GM12878 (cell line): ENCODE data around the gene TMEM229B. TPM values are rescaled to one million over a fixed set of nuclear protein-coding genes. Genes with fewer than 3 reads are reported as not detected.

Source experiments
- ATAC-seq: fragments of 200-7000 bp; cut with Tn5 transposase; 3 replicates; pipeline ENCODE4 v1.9.1; 2020; ENCODE audit warnings: mild to moderate bottlenecking, moderate library complexity
- BruUV-seq: library from RNA; stranded (reverse); fragments of 400-500 nt; replicated peaks from 2 replicates; lab custom pipeline; 2021; lab: Mats Ljungman, UMichigan
- CTCF ChIA-PET: fragments of 300-600 bp; sonication (Branson Sonifier 250); formaldehyde crosslinking; extraction: SDS; loops from one replicate; lab custom pipeline; 2021; ENCODE audit warnings: inconsistent platforms; lab: Yijun Ruan, JAX
- POLR2A ChIA-PET: fragments of 350-600 bp; formaldehyde crosslinking; extraction: SDS; loops from one replicate; lab custom pipeline; 2021; ENCODE audit warnings: inconsistent platforms; lab: Charles Lee
- RAD21 ChIA-PET: fragments of 300-600 bp; sonication (Branson Sonifier 250); formaldehyde crosslinking; loops from one replicate; lab custom pipeline; 2023; ENCODE audit warnings: antibody characterized with exemption; ENCODE audit not compliant: unreplicated experiment; lab: Charles Lee
- SMC1A ChIA-PET: fragments of 300-600 bp; sonication (Branson Sonifier 250); formaldehyde crosslinking; loops from one replicate; lab custom pipeline; 2023; ENCODE audit not compliant: unreplicated experiment, uncharacterized antibody; lab: Charles Lee
- DNase-seq: peaks from one replicate; pipeline ENCODE4 v3.0.0-alpha.2; 2011; ENCODE audit warnings: low read depth, low spot score
- FAIRE-seq: peaks from 3 replicates; lab custom pipeline; 2011; peaks lifted over from hg19 to GRCh38; lab: Jason Lieb, UNC
- H2AFZ ChIP-seq: 2 replicates; pipeline ENCODE4 v1.6.0; 2011; ENCODE audit warnings: low read depth, low read length, control low read depth; ENCODE audit not compliant: control insufficient read depth
- H3K27ac ChIP-seq: 2 replicates; pipeline ENCODE4 v1.5.1; 2011; ENCODE audit warnings: control low read depth; ENCODE audit not compliant: control insufficient read depth, insufficient read depth
- H3K27me3 ChIP-seq, 2 experiments: replicated peaks in 1 of 2; 2 replicates each; pipeline versions ENCODE4 v1.6.0 to v1.6.1; 2011; ENCODE audit warnings: low read length in 1 of 2; ENCODE audit not compliant: control insufficient read depth in 2 of 2, insufficient read depth in 2 of 2
- H3K36me3 ChIP-seq, 2 experiments: 2 replicates each; pipeline ENCODE4 v1.5.1; 2011; ENCODE audit warnings: low read length in 1 of 2; ENCODE audit not compliant: control insufficient read depth in 2 of 2, insufficient read depth in 2 of 2
- H3K4me1 ChIP-seq: 2 replicates; pipeline ENCODE4 v1.6.1; 2011; ENCODE audit warnings: mild to moderate bottlenecking, low read length, moderate library complexity, mixed read lengths; ENCODE audit not compliant: control insufficient read depth, insufficient read depth
- H3K4me2 ChIP-seq: 2 replicates; pipeline ENCODE4 v1.6.0; 2011; ENCODE audit warnings: control low read depth; ENCODE audit not compliant: control insufficient read depth, insufficient read depth
- H3K4me3 ChIP-seq: fragments of 200-600 bp; sonication (generic); 2 replicates; pipeline ENCODE4 v1.5.1; 2016
- H3K79me2 ChIP-seq: 2 replicates; pipeline ENCODE4 v1.6.0; 2011; ENCODE audit warnings: low read length; ENCODE audit not compliant: control insufficient read depth, insufficient read depth
- H3K9ac ChIP-seq: 2 replicates; pipeline ENCODE4 v1.8.0; 2011; ENCODE audit warnings: low read length, control low read depth, mixed read lengths; ENCODE audit not compliant: control insufficient read depth, insufficient read depth
- H3K9me3 ChIP-seq: replicated peaks from 3 replicates; pipeline ENCODE4 v1.5.1; 2011; ENCODE audit warnings: mild to moderate bottlenecking, low read length; ENCODE audit not compliant: control insufficient read depth, insufficient read depth
- H4K20me1 ChIP-seq: 2 replicates; pipeline ENCODE4 v1.6.0; 2011; ENCODE audit not compliant: control insufficient read depth, insufficient read depth
- ATF7 ChIP-seq: fragments of 450-650 bp; IDR thresholded peaks from 2 replicates; pipeline ENCODE4 v1.6.1; 2016; ENCODE audit warnings: low read depth, mild to moderate bottlenecking
- CBX5 ChIP-seq: sonication (generic); IDR thresholded peaks from 2 replicates; pipeline ENCODE4 v1.6.1; 2016; ENCODE audit warnings: low read depth, moderate library complexity, mild to moderate bottlenecking, inconsistent platforms
- EP300 ChIP-seq, 2 experiments: fragments of 150-350 bp in 1 of 2; IDR thresholded peaks; 2 replicates each; pipeline ENCODE4 v1.6.1; 2011 to 2012; ENCODE audit warnings: low read depth in 2 of 2, low read length in 2 of 2, borderline replicate concordance in 1 of 2, improper control_type of control experiment in 1 of 2, inconsistent platforms in 1 of 2; ENCODE audit not compliant: control insufficient read depth in 1 of 2
- IKZF2 ChIP-seq, 2 experiments: fragments of 450-650 bp; IDR thresholded peaks; 2 replicates each; pipeline ENCODE4 v1.6.1; 2017; ENCODE audit warnings: mild to moderate bottlenecking in 2 of 2, moderate library complexity in 2 of 2
- IRF4 ChIP-seq: IDR thresholded peaks from 2 replicates; pipeline ENCODE4 v1.6.1; 2011; ENCODE audit warnings: low read depth, low read length
- POLR2AphosphoS5 ChIP-seq: IDR thresholded peaks from 2 replicates; pipeline ENCODE4 v1.6.1; 2011; ENCODE audit warnings: mild to moderate bottlenecking, low read length, inconsistent platforms
- RUNX3 ChIP-seq: IDR thresholded peaks from 2 replicates; pipeline ENCODE4 v1.6.1; 2012; ENCODE audit warnings: low read length, inconsistent platforms
- SPI1 ChIP-seq: IDR thresholded peaks from 2 replicates; pipeline ENCODE4 v1.6.1; 2011; ENCODE audit warnings: low read depth, mild to moderate bottlenecking, low read length, moderate library complexity, borderline replicate concordance; ENCODE audit not compliant: insufficient read depth
- WGBS: methylation state at CpG from one replicate; pipeline ENCODE4 v1.1.6; 2016; ENCODE audit warnings: low lambda C conversion rate; ENCODE audit not compliant: insufficient replicate concordance, insufficient coverage; ENCODE audit errors: missing lambda C conversion rate; 5-methylcytosine and 5-hydroxymethylcytosine counted together
- in situ Hi-C: fragments of 300-500 bp; cut with MboI; formaldehyde crosslinking; loops from 9 replicates; pipeline ENCODE4 v1.14.3; 2018; ENCODE audit warnings: mixed read lengths
- intact Hi-C: fragments of 100-400 bp; cut with micrococcal nuclease; formaldehyde crosslinking; loops from one replicate; pipeline ENCODE4 v1.14.2; 2022; ENCODE audit not compliant: unreplicated experiment
- polyA plus RNA-seq, 11 experiments: library from polyadenylated mRNA; depleted of rRNA in 4 of 11; unstranded in 6 of 11; stranded (reverse) in 5 of 11; fragments of >200 nt; fragmentation: Nextera tagmentation in 4 of 11; fragmentation: Illumina TruSeq in 1 of 11; extraction: Ambion mirVana in 4 of 11; extraction: Trizol in 1 of 11; gene quantifications; 1 replicate in 1 of 11; 2 replicates in 10 of 11; pipeline versions ENCODE4 v1.2.1 to v1.2.3, GENCODE V29; 2011 to 2016; ENCODE audit warnings: inconsistent platforms in 2 of 11, missing spikeins in 2 of 11, low read depth in 1 of 11
- total RNA-seq, 4 experiments: library from RNA; depleted of rRNA in 3 of 4; stranded (reverse); fragments of >200 nt in 3 of 4; fragmentation: Illumina TruSeq in 1 of 4; extraction: Trizol in 1 of 4; gene quantifications; 2 replicates each; pipeline versions ENCODE4 v1.2.1 to v1.2.3, GENCODE V29; 2013 to 2021
- TF ChIP-seq, protein P1 (sequence below): fragments of 450-650 bp; IDR thresholded peaks from 2 replicates; pipeline ENCODE4 v1.6.1; 2016; ENCODE audit warnings: mild to moderate bottlenecking
- TF ChIP-seq, protein P2 (sequence below): fragments of 450-650 bp; IDR thresholded peaks from 2 replicates; pipeline ENCODE4 v1.6.1; 2016; ENCODE audit warnings: mild to moderate bottlenecking
- TF ChIP-seq, protein P3 (sequence below): fragments of 450-650 bp; IDR thresholded peaks from 2 replicates; pipeline ENCODE4 v1.6.1; 2017; ENCODE audit warnings: mild to moderate bottlenecking
- TF ChIP-seq, protein P4 (sequence below): IDR thresholded peaks from 2 replicates; pipeline ENCODE4 v1.6.1; 2012; ENCODE audit warnings: low read length, inconsistent platforms
- TF ChIP-seq, protein P5 (sequence below): fragments of 450-650 bp; IDR thresholded peaks from 2 replicates; pipeline ENCODE4 v1.6.1; 2018; ENCODE audit warnings: mild to moderate bottlenecking, low read depth, moderate library complexity; ENCODE audit not compliant: partially characterized antibody

Gene TMEM229B
- total and polyA plus RNA-seq, 10 of the 15 experiments (the other 5 are each of a cell fraction or from before 2014, with no cell fraction given): 0.24 to 5.3 (median 1.7) TPM

DNA sequence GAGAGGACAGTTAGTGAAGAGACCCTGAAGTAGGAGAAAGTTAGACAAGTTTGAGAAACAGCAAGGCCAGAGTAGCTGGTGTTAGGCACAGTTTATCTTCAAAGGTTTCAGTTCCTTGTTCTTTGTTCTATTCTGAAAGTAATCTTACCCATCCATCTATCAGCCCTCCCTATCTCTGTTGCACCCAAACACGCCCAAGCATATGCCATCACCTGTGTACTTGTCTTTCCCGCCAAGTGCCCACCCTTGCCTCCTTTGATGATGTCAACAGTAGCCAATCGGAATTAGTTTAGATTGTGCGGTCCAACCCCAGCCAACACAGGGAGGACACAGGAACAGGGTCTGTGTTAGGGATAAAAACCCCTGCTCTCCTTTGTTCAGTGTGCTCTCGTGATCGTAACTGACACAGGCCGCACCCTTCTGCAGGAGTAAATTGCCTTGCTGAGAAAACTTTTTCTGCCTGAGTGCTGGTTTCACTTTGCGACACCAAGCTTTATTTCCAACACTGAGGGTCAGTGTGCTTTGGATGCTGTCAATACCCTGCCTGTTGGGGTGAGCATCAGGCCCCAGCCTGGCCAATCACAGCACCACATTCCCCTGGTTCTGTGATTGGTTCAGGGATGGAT is 4.7 kb upstream of the TMEM229B start:
- peaks cover 26% of the 10 kb centered on the region for H3K9me3 ChIP-seq
- peaks cover 26% of the 10 kb centered on the region for H3K4me1 ChIP-seq
- H3K36me3 ChIP-seq: no peaks in the 10 kb centered on the region; a peak in 1 of 4 replicates
- SMC1A ChIA-PET: interaction anchor here (0.7 to 1.7 kb wide), 4 partner anchors 14 to 219 kb away, joined by 3 to 4 read pairs (median 3); no protein-coding TSS in a partner anchor
- in situ Hi-C loops (no loop called here), intact Hi-C loops (no loop called here)
- WGBS: 78% methylated on average over 8 of the region's 8 CpGs
- DNase-seq (peak; percentile 40), FAIRE-seq (peak; percentile 93), ATAC-seq (peak; percentile 46)
- H3K4me3 ChIP-seq: no peak overlapping the region
- no peaks in the 10 kb centered on the region for H3K27me3 ChIP-seq
- RAD21 ChIA-PET: no interaction called here
- H3K9ac ChIP-seq: no peak overlapping the region
- no peaks in the 10 kb centered on the region for H3K79me2 ChIP-seq
- CTCF ChIA-PET: interaction anchor here (1.4 to 1.5 kb wide), 3 partner anchors 12 to 77 kb away, joined by 3 to 5 read pairs (median 3); no protein-coding TSS in a partner anchor
- BruUV-seq: no TSS peak
- no peak overlapping the region for H2AFZ ChIP-seq
- peak overlapping the region; percentile 56; the same call in 1 of the 2 replicates for H3K27ac ChIP-seq
- no peaks in the 10 kb centered on the region for H4K20me1 ChIP-seq
- no peak overlapping the region; the same call in 1 of the 2 replicates for H3K4me2 ChIP-seq
- POLR2A ChIA-PET: interaction anchor here (0.8 kb wide), 1 partner anchor 11 kb away, joined by 3 read pairs; no protein-coding TSS in a partner anchor
- 0 out of 2 replicates have a peak, but pooled peaks have one; percentile 28 for TF ChIP-seq RUNX3
- peak; percentile 100 for TF ChIP-seq CBX5
- TF ChIP-seq, protein P1, sequence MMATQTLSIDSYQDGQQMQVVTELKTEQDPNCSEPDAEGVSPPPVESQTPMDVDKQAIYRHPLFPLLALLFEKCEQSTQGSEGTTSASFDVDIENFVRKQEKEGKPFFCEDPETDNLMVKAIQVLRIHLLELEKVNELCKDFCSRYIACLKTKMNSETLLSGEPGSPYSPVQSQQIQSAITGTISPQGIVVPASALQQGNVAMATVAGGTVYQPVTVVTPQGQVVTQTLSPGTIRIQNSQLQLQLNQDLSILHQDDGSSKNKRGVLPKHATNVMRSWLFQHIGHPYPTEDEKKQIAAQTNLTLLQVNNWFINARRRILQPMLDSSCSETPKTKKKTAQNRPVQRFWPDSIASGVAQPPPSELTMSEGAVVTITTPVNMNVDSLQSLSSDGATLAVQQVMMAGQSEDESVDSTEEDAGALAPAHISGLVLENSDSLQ: peak; percentile 8; the same call in 1 of the 2 replicates
- TF ChIP-seq, protein P2, sequence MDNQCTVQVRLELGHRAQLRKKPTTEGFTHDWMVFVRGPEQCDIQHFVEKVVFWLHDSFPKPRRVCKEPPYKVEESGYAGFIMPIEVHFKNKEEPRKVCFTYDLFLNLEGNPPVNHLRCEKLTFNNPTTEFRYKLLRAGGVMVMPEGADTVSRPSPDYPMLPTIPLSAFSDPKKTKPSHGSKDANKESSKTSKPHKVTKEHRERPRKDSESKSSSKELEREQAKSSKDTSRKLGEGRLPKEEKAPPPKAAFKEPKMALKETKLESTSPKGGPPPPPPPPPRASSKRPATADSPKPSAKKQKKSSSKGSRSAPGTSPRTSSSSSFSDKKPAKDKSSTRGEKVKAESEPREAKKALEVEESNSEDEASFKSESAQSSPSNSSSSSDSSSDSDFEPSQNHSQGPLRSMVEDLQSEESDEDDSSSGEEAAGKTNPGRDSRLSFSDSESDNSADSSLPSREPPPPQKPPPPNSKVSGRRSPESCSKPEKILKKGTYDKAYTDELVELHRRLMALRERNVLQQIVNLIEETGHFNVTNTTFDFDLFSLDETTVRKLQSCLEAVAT: peak; percentile 67; the same call in 1 of the 2 replicates
- TF ChIP-seq IKZF2 (IDR thresholded peaks at IDR 0.05): 0 out of 4 replicates have a peak, but pooled peaks have one; percentile 12 to 17
- peak; percentile 68 for TF ChIP-seq ATF7
- TF ChIP-seq IRF4: no peak
- no peak for TF ChIP-seq POLR2AphosphoS5
- peak; percentile 95 for TF ChIP-seq SPI1
- TF ChIP-seq, protein P3, sequence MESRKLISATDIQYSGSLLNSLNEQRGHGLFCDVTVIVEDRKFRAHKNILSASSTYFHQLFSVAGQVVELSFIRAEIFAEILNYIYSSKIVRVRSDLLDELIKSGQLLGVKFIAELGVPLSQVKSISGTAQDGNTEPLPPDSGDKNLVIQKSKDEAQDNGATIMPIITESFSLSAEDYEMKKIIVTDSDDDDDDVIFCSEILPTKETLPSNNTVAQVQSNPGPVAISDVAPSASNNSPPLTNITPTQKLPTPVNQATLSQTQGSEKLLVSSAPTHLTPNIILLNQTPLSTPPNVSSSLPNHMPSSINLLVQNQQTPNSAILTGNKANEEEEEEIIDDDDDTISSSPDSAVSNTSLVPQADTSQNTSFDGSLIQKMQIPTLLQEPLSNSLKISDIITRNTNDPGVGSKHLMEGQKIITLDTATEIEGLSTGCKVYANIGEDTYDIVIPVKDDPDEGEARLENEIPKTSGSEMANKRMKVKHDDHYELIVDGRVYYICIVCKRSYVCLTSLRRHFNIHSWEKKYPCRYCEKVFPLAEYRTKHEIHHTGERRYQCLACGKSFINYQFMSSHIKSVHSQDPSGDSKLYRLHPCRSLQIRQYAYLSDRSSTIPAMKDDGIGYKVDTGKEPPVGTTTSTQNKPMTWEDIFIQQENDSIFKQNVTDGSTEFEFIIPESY: peak; percentile 80; the same call in 1 of the 2 replicates
- TF ChIP-seq, protein P4, sequence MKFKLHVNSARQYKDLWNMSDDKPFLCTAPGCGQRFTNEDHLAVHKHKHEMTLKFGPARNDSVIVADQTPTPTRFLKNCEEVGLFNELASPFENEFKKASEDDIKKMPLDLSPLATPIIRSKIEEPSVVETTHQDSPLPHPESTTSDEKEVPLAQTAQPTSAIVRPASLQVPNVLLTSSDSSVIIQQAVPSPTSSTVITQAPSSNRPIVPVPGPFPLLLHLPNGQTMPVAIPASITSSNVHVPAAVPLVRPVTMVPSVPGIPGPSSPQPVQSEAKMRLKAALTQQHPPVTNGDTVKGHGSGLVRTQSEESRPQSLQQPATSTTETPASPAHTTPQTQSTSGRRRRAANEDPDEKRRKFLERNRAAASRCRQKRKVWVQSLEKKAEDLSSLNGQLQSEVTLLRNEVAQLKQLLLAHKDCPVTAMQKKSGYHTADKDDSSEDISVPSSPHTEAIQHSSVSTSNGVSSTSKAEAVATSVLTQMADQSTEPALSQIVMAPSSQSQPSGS: peak; percentile 7; the same call in 1 of the 2 replicates
- TF ChIP-seq, protein P5, sequence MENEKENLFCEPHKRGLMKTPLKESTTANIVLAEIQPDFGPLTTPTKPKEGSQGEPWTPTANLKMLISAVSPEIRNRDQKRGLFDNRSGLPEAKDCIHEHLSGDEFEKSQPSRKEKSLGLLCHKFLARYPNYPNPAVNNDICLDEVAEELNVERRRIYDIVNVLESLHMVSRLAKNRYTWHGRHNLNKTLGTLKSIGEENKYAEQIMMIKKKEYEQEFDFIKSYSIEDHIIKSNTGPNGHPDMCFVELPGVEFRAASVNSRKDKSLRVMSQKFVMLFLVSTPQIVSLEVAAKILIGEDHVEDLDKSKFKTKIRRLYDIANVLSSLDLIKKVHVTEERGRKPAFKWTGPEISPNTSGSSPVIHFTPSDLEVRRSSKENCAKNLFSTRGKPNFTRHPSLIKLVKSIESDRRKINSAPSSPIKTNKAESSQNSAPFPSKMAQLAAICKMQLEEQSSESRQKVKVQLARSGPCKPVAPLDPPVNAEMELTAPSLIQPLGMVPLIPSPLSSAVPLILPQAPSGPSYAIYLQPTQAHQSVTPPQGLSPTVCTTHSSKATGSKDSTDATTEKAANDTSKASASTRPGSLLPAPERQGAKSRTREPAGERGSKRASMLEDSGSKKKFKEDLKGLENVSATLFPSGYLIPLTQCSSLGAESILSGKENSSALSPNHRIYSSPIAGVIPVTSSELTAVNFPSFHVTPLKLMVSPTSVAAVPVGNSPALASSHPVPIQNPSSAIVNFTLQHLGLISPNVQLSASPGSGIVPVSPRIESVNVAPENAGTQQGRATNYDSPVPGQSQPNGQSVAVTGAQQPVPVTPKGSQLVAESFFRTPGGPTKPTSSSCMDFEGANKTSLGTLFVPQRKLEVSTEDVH: peak; percentile 54
- peak in 1 of 2 experiments; percentile 40; a peak in 1 of 4 replicates for TF ChIP-seq EP300 (IDR thresholded peaks at IDR 0.05; ENCODE audit: borderline replicate concordance in 1 of 2, control insufficient read depth in 1 of 2, low read depth in 2 of 2, low read length in 2 of 2)
